AG09319 (cell line): ENCODE data around the gene FAM209A.
"Not testable (repeated sequence)": the region's sequence is repeated elsewhere in the genome, so short reads cannot be mapped to it uniquely, and the experiment has no call there.

Source experiments
- DNase-seq: peaks from one replicate; pipeline ENCODE4 v3.0.0-alpha.2; 2010; ENCODE audit warnings: low read depth; ENCODE audit errors: extremely low read depth
- TF ChIP-seq, protein P1 (sequence below): IDR thresholded peaks from 2 replicates; pipeline ENCODE4 v1.5.1; 2011; ENCODE audit warnings: low read depth, mild to moderate bottlenecking, inconsistent platforms, low read length, moderate library complexity

Gene FAM209A

DNA sequence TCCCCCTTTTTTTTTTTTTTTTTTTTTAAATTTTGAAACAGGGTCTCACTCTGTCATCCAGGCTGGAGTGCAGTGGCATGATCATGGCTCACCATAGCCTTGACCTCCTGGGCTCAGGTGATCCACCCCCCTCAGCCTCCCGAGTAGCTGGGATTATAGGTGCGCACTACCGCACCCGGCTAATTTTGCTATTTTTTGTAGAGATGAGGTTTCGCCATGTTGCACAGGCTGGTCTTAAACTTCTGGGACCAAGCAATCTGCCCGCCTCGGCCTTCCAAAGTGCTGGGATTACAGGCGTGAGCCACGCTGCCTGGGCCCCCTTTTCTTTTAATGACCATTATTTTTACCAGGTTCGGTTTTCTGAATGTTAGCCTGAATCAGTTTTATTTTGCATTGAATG lies 5.0 kb upstream of the FAM209A start:
- DNase-seq = no peak
- TF ChIP-seq, protein P1, sequence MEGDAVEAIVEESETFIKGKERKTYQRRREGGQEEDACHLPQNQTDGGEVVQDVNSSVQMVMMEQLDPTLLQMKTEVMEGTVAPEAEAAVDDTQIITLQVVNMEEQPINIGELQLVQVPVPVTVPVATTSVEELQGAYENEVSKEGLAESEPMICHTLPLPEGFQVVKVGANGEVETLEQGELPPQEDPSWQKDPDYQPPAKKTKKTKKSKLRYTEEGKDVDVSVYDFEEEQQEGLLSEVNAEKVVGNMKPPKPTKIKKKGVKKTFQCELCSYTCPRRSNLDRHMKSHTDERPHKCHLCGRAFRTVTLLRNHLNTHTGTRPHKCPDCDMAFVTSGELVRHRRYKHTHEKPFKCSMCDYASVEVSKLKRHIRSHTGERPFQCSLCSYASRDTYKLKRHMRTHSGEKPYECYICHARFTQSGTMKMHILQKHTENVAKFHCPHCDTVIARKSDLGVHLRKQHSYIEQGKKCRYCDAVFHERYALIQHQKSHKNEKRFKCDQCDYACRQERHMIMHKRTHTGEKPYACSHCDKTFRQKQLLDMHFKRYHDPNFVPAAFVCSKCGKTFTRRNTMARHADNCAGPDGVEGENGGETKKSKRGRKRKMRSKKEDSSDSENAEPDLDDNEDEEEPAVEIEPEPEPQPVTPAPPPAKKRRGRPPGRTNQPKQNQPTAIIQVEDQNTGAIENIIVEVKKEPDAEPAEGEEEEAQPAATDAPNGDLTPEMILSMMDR = no peak

DNA sequence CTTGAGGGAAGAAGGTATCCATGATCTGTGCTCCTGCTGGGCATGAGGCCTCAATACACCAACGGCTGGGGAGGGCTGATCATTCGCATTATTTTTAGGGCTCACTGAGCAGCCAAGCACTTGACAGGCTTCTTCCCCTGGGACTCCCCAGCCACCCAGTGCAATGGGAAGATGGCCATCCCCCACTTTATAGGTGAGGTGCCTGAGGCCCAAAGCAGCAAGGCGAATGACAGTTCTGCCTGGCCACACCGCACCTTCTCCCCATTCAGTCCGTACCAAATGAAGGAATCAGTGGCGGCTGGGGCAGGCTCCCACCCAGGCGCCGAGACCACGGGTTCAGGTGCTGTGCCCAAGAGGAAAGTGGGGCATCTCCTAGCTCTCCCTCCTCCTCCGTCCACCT lies 4.4 kb upstream of the FAM209A start:
- TF ChIP-seq, protein P1 = no peak

DNA sequence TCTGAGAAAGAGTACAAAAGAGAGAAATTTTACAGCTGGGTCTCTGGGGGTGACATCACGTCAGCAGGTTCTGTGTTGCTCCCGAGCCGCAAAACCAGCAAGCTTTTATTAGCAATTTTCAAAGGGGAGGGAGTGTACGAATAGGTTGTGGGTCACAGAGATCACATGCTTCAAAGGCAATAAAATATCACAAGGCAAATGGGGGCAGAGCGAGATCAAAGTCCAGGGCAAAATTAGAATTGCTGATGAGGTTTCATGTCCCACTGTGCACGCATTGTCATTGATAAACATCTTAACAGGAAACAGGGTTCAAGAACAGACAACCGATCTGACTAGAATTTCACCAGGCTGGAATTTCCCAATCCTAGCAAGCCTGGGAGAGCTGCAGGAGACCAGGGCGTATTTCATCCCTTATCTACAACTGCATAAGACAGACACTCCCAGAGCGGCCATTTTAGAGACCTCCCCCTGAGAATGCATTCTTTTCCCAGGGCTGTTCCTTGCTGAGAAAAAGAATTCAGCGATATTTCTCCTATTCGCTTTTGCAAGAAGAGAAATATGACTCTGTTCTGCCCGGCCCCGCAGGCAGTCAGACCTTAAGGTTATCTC lies 3.7 kb upstream of the FAM209A start:
- not testable (repeated sequence) for DNase-seq

More for the DNA sequence above, 4.4 kb upstream of the FAM209A start:
- no peak for DNase-seq

DNA sequence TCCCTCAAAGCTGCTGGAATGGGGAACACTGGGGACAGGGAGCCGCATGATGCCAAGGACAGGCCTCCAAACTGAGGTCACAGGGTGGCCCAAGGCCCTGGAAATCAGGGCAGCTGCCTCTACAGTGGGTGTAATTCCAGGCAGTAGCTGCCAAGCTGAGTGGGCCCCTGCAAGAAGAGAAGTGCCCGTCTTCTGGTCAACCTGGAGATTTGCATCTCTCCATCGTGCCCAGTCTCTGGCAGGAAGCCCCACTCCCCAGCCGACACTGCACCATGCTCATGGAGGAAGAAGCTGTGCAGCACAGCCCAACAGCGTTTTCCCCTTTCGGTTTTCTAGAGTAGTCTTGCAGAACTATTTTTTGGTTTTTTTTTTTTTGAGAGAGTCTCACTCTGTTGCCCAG lies 2.2 kb upstream of the FAM209A start:
- TF ChIP-seq, protein P1 = no peak
- no peak for DNase-seq

DNA sequence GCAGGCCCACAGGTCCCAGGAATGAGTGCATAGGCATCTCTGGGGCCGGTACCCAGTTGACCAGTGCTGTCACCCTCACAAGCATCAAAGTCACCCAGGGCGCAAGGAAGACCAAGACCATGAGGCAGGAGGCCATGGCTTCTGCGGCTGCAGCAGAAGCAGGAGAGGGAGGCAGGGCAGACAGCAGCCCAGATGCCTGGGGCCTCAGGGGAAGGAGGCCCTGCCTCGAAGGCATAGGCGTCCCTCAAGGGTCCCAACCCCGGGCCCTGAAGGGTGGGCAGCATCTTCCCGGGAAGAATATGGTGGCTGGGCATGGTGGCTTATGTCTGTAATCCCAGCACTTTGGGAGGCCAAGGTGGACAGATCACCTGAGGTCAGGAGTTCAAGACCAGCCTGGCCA lies 3.0 kb downstream of the FAM209A start:
- DNase-seq = no peak
- TF ChIP-seq, protein P1 = no peak

DNA sequence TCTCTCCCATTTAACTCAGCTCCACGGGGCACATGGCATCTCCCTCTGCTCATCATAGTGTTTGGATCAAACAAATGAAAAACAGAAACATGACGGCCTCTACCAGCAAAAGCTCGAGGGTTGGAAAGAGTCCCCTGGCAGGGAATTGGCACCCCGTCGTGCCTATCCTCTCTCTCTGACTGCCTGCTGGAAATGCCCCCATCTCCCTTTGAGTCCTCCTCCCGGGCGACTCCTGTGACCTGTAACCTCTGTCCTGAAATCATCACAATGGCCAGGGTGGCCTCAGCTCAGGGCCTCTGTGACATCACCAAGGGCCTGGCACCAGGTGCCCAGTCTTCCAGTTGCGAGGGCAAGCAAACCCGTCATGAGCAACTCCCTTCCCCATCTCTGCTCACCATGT lies 8.4 kb downstream of the FAM209A start, which contains the start of gene FAM209B:
Gene FAM209B, plus strand, starts transcription at position 301 of the 400 bp plus-strand sequence. Its CDS starts 96 bp downstream, at position 397.
- DNase-seq = not testable (repeated sequence)

DNA sequence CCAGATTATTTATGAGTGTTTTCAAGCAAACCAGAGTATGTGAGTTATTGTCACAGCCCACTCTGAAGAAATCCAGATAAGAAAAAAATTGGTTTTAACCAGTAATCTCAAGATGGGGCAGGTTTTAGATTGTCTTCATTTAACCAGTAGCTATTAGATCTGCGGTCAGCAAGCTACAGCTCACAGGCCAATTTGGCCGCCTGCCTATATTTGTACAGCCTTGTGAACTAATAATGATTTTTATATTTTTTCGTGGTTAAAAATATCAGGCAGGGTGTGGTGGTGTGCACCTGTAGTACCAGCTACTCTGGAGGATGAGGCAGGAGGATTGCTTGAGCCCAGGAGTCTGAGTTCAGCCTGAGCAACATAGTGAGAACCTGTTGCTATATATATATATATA lies 13.5 kb downstream of the FAM209A start:
- TF ChIP-seq, protein P1 = no peak
- DNase-seq = no peak

DNA sequence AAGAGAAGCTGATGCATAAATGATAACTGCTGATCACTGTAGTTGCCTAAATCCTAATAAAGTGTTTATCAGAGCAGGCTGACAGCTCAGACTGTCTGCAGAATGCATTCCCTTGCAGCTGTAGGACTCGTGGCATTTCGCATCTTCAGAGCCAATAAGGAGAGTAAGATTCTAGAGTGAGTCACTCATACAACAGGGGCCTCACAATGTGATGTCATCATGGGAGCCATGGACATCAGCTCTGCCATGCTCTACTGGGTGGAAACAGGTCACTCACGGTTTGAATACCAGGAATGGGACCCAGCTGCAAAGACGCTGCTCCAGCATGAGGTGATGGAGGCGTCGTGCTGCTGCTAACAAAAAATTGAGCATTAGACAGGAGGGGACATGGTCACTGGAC lies 15.9 kb downstream of the FAM209A start:
- no peak for DNase-seq
- TF ChIP-seq, protein P1 = no peak
